H1 (cell line): ENCODE measurements around the gene LOXHD1. TPM values are rescaled to one million over a fixed set of nuclear protein-coding genes. Genes with fewer than 3 reads are reported as not detected.

Experiments
- CTCF ChIA-PET: fragments of 300-600 bp; sonication (Branson Sonifier 250); formaldehyde crosslinking; loops from one replicate; lab custom pipeline; 2021; ENCODE audit not compliant: partially characterized antibody; lab: Charles Lee
- POLR2A ChIA-PET: fragments of 300-600 bp; sonication (Branson Sonifier 250); formaldehyde crosslinking; loops from one replicate; lab custom pipeline; 2021; ENCODE audit warnings: inconsistent platforms; ENCODE audit not compliant: partially characterized antibody; lab: Charles Lee
- DNase-seq, 2 experiments: peaks; one replicate each; pipeline versions ENCODE4 v3.0.0 to v3.0.0-alpha.2; 2010 to 2022; ENCODE audit warnings: low spot score in 2 of 2, low read depth in 1 of 2, mixed read lengths in 1 of 2
- FAIRE-seq: peaks from 2 replicates; lab custom pipeline; 2011; peaks lifted over from hg19 to GRCh38; lab: Jason Lieb, UNC
- H2AFZ ChIP-seq: 2 replicates; pipeline ENCODE4 v1.8.1; 2012; ENCODE audit warnings: low read length, inconsistent platforms
- H2AK5ac ChIP-seq: 2 replicates; pipeline ENCODE4 v1.6.1; 2013; ENCODE audit warnings: low read depth, low read length
- H2BK120ac ChIP-seq: replicated peaks from 2 replicates; pipeline ENCODE3; 2013; ENCODE audit warnings: low read depth, low read length, inconsistent platforms
- H2BK12ac ChIP-seq: 2 replicates; pipeline ENCODE4 v1.6.1; 2013; ENCODE audit warnings: low read depth, low read length
- H2BK15ac ChIP-seq: 2 replicates; pipeline ENCODE4 v1.6.1; 2013; ENCODE audit warnings: low read length
- H2BK20ac ChIP-seq: 2 replicates; pipeline ENCODE4 v1.6.1; 2013; ENCODE audit warnings: low read length
- H2BK5ac ChIP-seq: 2 replicates; pipeline ENCODE4 v1.6.1; 2013; ENCODE audit warnings: low read depth, low read length
- H3K14ac ChIP-seq: 2 replicates; pipeline ENCODE4 v1.6.1; 2013; ENCODE audit warnings: inconsistent platforms; ENCODE audit not compliant: insufficient read length
- H3K18ac ChIP-seq: 2 replicates; pipeline ENCODE4 v1.6.1; 2013; ENCODE audit warnings: low read length; ENCODE audit errors: extremely low read depth
- H3K23ac ChIP-seq: 2 replicates; pipeline ENCODE4 v1.6.1; 2013; ENCODE audit warnings: inconsistent platforms; ENCODE audit not compliant: insufficient read length
- H3K23me2 ChIP-seq: 2 replicates; pipeline ENCODE4 v1.6.1; 2013; ENCODE audit warnings: low read depth, low read length
- H3K27ac ChIP-seq: 2 replicates; pipeline ENCODE4 v1.6.1; 2011; ENCODE audit warnings: low read depth, low read length, inconsistent platforms
- H3K27me3 ChIP-seq, 4 experiments: replicated peaks in 1 of 4; 1 replicate in 1 of 4; 2 replicates in 3 of 4; pipeline versions ENCODE4 v1.6.1 to v1.8.1; 2011 to 2013; ENCODE audit warnings: low read length in 3 of 4, mild to moderate bottlenecking in 3 of 4, inconsistent platforms in 2 of 4, mixed read lengths in 2 of 4, moderate library complexity in 1 of 4; ENCODE audit not compliant: control insufficient read depth in 3 of 4, insufficient read depth in 3 of 4; ENCODE audit errors: extremely low read depth in 1 of 4
- H3K36me3 ChIP-seq, 4 experiments: 2 replicates each; pipeline versions ENCODE4 v1.6.1 to v1.8.1; 2011 to 2013; ENCODE audit warnings: mild to moderate bottlenecking in 4 of 4, low read length in 3 of 4, moderate library complexity in 2 of 4, control low read depth in 1 of 4, inconsistent platforms in 1 of 4; ENCODE audit not compliant: insufficient read depth in 4 of 4, control insufficient read depth in 2 of 4
- H3K4ac ChIP-seq: replicated peaks from 2 replicates; pipeline ENCODE3; 2013; ENCODE audit warnings: low read length, low read depth, mixed read lengths, inconsistent platforms; ENCODE audit not compliant: insufficient read length
- H3K4me1 ChIP-seq, 4 experiments: replicated peaks in 1 of 4; 1 replicate in 1 of 4; 2 replicates in 3 of 4; pipeline versions ENCODE4 v1.6.1 to v1.8.1; 2011 to 2013; ENCODE audit warnings: low read length in 3 of 4, inconsistent platforms in 2 of 4, mixed read lengths in 1 of 4; ENCODE audit not compliant: insufficient read depth in 4 of 4, control insufficient read depth in 3 of 4
- H3K4me2 ChIP-seq, 2 experiments: 2 replicates each; pipeline versions ENCODE4 v1.6.1 to v1.8.1; 2011 to 2013; ENCODE audit warnings: low read depth in 2 of 2, low read length in 2 of 2, control low read depth in 1 of 2, inconsistent platforms in 1 of 2, mild to moderate bottlenecking in 1 of 2; ENCODE audit not compliant: insufficient read depth in 1 of 2
- H3K4me3 ChIP-seq, 4 experiments: fragments of 200-600, 300-600 bp in 1 of 4; sonication (generic), shearing (Covaris generic), sonication (Bioruptor Twin) in 1 of 4; 2 replicates each; pipeline versions ENCODE4 v1.5.1 to v1.8.1; 2011 to 2016; ENCODE audit warnings: low read length in 4 of 4, low read depth in 3 of 4, control low read depth in 2 of 4, inconsistent platforms in 2 of 4, mild to moderate bottlenecking in 2 of 4, mixed read lengths in 1 of 4, moderate library complexity in 1 of 4; ENCODE audit not compliant: insufficient read depth in 2 of 4; ENCODE audit errors: extremely low read depth in 1 of 4
- H3K56ac ChIP-seq: replicated peaks from 2 replicates; pipeline ENCODE3; 2013; ENCODE audit warnings: low read depth, mild to moderate bottlenecking, mixed read lengths, low read length, inconsistent platforms; ENCODE audit not compliant: insufficient read length
- H3K79me1 ChIP-seq: 2 replicates; pipeline ENCODE4 v1.6.1; 2013; ENCODE audit warnings: low read depth, low read length, control low read depth
- H3K79me2 ChIP-seq, 2 experiments: 2 replicates each; pipeline versions ENCODE4 v1.6.1 to v1.8.1; 2012 to 2013; ENCODE audit warnings: low read length in 2 of 2, mild to moderate bottlenecking in 2 of 2, inconsistent platforms in 1 of 2; ENCODE audit not compliant: insufficient read depth in 2 of 2, control insufficient read depth in 1 of 2
- H3K9ac ChIP-seq, 4 experiments: replicated peaks in 1 of 4; 1 replicate in 1 of 4; 2 replicates in 3 of 4; pipeline versions ENCODE4 v1.6.1 to v1.8.1; 2011 to 2013; ENCODE audit warnings: low read depth in 3 of 4, low read length in 3 of 4, control low read depth in 2 of 4, mild to moderate bottlenecking in 2 of 4, moderate library complexity in 2 of 4, inconsistent platforms in 1 of 4; ENCODE audit errors: extremely low read depth in 1 of 4
- H3K9me3 ChIP-seq, 2 experiments: 2 replicates each; pipeline versions ENCODE4 v1.6.1 to v1.8.1; 2012 to 2013; ENCODE audit warnings: mild to moderate bottlenecking in 2 of 2, moderate library complexity in 2 of 2, control low read depth in 1 of 2, inconsistent platforms in 1 of 2, low read depth in 1 of 2, low read length in 1 of 2, mixed read lengths in 1 of 2; ENCODE audit not compliant: insufficient read depth in 2 of 2
- H4K20me1 ChIP-seq, 2 experiments: replicated peaks in 1 of 2; 2 replicates each; pipeline versions ENCODE3 to v1.8.1; 2011 to 2013; ENCODE audit warnings: inconsistent platforms in 2 of 2, low read length in 2 of 2, mild to moderate bottlenecking in 1 of 2; ENCODE audit not compliant: insufficient read depth in 2 of 2, control insufficient read depth in 1 of 2
- H4K5ac ChIP-seq: 2 replicates; pipeline ENCODE4 v1.6.1; 2013; ENCODE audit warnings: low read length, low read depth, mixed read lengths, inconsistent platforms; ENCODE audit not compliant: insufficient read length
- H4K8ac ChIP-seq: 2 replicates; pipeline ENCODE4 v1.8.0; 2013; ENCODE audit warnings: mild to moderate bottlenecking, moderate library complexity, low read length, inconsistent platforms; ENCODE audit not compliant: insufficient read depth; ENCODE audit errors: extremely low read depth
- H4K91ac ChIP-seq: replicated peaks from 2 replicates; pipeline ENCODE3; 2013; ENCODE audit warnings: low read length, mixed read lengths, inconsistent platforms; ENCODE audit not compliant: insufficient read length
- BACH1 ChIP-seq: IDR thresholded peaks from 2 replicates; pipeline ENCODE4 v1.6.1; 2012; ENCODE audit warnings: low read length, improper control_type of control experiment
- NANOG ChIP-seq: IDR thresholded peaks from 2 replicates; pipeline ENCODE4 v1.6.1; 2011; ENCODE audit warnings: low read length, low read depth, mild to moderate bottlenecking, inconsistent platforms; ENCODE audit not compliant: insufficient read depth, poor library complexity, severe bottlenecking
- RNF2 ChIP-seq: fragments of 200-900, 300-1000 bp; sonication (generic); IDR thresholded peaks from 2 replicates; pipeline ENCODE4 v1.7.1; 2016; ENCODE audit warnings: borderline replicate concordance, low read depth, mild to moderate bottlenecking, antibody characterized with exemption, low read length; ENCODE audit not compliant: poor library complexity, severe bottlenecking; ENCODE audit errors: missing control alignments
- SP4 ChIP-seq: IDR thresholded peaks from 2 replicates; pipeline ENCODE4 v1.6.1; 2012; ENCODE audit warnings: low read length, inconsistent platforms
- WGBS, 2 experiments: shearing (Covaris generic) in 1 of 2; methylation state at CpG; one replicate each; pipeline versions ENCODE4 v1.1.6 to v1.1.7; 2013 to 2015; ENCODE audit warnings: low lambda C conversion rate in 2 of 2, mixed read lengths in 2 of 2, inconsistent platforms in 1 of 2, low coverage in 1 of 2, missing lambda C conversion rate in 1 of 2; ENCODE audit not compliant: insufficient replicate concordance in 2 of 2, insufficient coverage in 1 of 2, insufficient read length in 1 of 2; ENCODE audit errors: extremely low coverage in 1 of 2, missing lambda C conversion rate in 1 of 2; 5-methylcytosine and 5-hydroxymethylcytosine counted together
- polyA plus RNA-seq, 7 experiments: library from polyadenylated mRNA; depleted of rRNA in 3 of 7; stranded (reverse) in 5 of 7; unstranded in 2 of 7; fragments of >200 nt in 5 of 7; fragments of 200-250 nt in 2 of 7; gene quantifications; 1 replicate in 5 of 7; 2 replicates in 1 of 7; 4 replicates in 1 of 7; pipeline versions ENCODE4 v1.2.1 to v1.2.3, GENCODE V29; 2011 to 2013; ENCODE audit warnings: missing spikeins in 2 of 7, mixed read lengths in 2 of 7
- total RNA-seq: library from RNA; stranded (reverse); fragmentation: NEBNext Ultra II Directional; extraction: Animal tissue kit (Norgen Biotek cat#: 25700); gene quantifications from 2 replicates; pipeline ENCODE4 v1.2.1, GENCODE V29; 2021

Gene LOXHD1
- total and polyA plus RNA-seq, 2 of the 8 experiments (the other 6 are each of a cell fraction or from before 2014, with no cell fraction given) = 0.02 TPM; not detected in 1

GRCh38 chr18:46460754-46461153, 196.3 kb downstream of the LOXHD1 start:
- Histone ChIP-seq H3K79me1 (no peaks in the 10 kb centered on the region), H4K8ac (no peak overlapping the region; the same call in 1 of the 2 replicates), H3K14ac (no peak overlapping the region), H3K79me2 (no peaks in the 10 kb centered on the region), H3K23ac (no peak overlapping the region), H4K20me1 (no peaks in the 10 kb centered on the region), H2AK5ac (no peak overlapping the region), H2AFZ (no peak overlapping the region), H3K18ac (no peak overlapping the region), H3K56ac (no peak overlapping the region), H3K36me3 (no peaks in the 10 kb centered on the region), H2BK15ac (no peak overlapping the region), H3K27ac (no peak overlapping the region), H3K4ac (no peak overlapping the region), H3K9me3 (no peaks in the 10 kb centered on the region), H3K23me2 (no peaks in the 10 kb centered on the region), H2BK120ac (no peak overlapping the region), H3K9ac (no peak overlapping the region), H3K27me3 (no peaks in the 10 kb centered on the region), H2BK12ac (no peak overlapping the region), H3K4me2 (no peak overlapping the region), H4K91ac (no peak overlapping the region), H3K4me1 (peaks cover 5 to 19% (median 13%) of the 10 kb centered on the region in 4 experiments), H2BK5ac (no peak overlapping the region), H4K5ac (no peak overlapping the region), H2BK20ac (no peak overlapping the region), H3K4me3 (no peak overlapping the region)
- ChIA-PET CTCF (interaction anchor here (11.8 kb wide), 1 partner anchor 20 kb away, joined by 136 read pairs; no protein-coding TSS in a partner anchor), POLR2A (no interaction called here)
- DNase-seq (no peak), FAIRE-seq (no peak)
- 85% methylated on average over 5 of the region's 5 CpGs; no CpG with 5 or more reads in 1 of the 2 experiments for WGBS, 2 experiments
- TF ChIP-seq NANOG (no peak), BACH1 (no peak), SP4 (no peak), RNF2 (no peak)
